ENCODE measurements around the gene DHX30. TPM values are rescaled to one million over a fixed set of nuclear protein-coding genes. Genes with fewer than 3 reads are reported as not detected.
"Not testable (repeated sequence)": the region's sequence is repeated elsewhere in the genome, so short reads cannot be mapped to it uniquely, and the experiment has no call there.

The DHX30 gene
- total RNA-seq, 1 donor from 2014 or later: 56.0 TPM

DNA sequence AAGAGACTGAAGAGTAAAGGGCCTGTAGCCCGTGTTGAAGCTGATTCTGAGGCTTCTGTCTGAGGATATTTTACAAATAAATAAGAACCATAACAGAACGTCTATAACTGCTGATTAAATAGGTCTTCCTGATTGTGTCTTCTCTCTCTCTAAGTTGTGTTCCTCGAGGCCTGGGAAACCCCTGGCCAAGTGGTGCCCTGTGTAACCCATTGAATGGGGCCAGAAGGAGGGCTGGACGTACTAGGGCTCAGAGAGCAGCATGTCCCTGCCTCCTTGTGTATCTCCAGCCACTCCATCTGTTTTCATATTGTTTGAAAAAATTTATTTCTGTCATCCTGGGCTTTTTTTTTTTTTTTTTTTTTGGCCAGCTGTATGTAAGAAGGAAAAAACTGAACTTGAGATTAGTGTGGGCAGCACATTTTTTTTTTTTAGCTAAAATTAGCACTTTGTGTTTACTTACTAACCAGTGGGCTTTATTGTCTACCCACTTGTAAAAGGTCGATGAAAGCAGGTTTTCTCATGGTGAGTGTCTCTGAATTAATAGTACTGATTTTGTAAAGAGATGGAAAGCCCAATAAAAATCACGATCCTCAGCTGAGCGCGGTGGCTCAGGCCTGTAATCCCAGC, 10.7 kb downstream of the DHX30 start:
- DNase-seq (ENCODE audit: low read depth in 2 of 2): no peak

DNA sequence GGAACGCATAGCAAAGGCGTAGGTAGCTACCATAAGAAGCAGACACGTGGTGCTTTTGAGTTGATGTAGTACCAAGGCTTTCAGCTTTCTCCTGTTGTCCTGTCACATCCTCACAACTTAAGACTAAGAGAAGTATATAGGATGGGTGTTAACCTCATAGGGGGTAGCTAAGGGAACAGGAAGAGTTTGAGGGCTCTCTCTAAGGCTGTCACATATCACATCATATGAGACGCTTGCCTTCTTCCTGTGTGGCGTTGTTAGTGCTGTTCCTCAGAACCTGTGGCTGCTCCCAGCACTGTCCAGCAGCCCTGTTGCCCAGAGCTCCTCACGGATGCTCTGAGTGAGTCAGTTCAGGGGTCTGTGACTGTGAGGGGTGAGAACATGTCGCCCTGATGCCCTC, 14.7 kb downstream of the DHX30 start:
- DNase-seq (ENCODE audit: low read depth in 2 of 2): no peak

DNA sequence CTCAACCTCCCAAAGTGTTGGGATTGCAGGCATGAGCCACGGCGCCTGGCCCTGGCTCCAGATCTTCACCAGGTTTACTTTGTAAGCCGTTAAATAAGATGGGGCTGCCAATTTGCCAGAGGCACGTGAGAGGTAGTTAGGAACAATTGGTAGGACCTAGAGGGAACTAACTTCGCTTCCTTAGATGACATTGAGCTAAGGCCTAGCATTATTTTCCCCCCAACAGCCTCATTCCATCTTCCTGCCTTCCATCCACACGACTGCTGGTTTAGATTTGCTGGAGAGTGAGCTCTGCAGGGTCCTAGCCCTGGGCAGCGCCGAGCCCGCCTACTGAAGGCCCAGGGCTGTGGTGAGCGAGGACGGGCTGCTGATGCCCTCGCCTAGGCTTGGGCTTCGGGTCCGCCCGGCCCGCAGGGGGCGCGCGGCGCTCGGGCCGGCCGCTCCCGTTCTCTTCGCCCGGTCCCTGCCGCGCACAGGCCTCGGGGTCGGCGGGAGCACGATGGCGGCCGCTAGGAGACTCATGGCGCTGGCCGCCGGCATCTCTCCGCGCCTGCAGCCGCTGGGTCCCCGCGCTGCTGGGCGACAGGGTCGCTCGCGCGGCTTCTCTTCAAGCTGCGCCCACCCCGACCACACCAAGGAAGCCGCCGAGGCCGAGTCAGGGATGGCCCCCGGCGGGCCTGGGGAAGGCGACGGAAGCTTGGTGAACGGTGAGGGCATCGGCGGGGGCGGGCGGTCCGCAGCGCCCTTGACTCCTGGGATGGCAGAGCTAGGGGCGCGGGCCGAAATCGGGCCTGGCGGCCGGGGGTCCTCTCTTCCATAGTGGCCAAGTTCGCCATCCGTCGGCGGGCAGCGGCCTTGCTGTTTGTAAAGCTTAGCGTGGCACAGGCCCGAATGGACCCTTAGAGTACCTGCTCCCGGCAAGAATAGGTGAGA, 21.9 kb downstream of the DHX30 start:
- peak; percentile 87 to 93 for DNase-seq (ENCODE audit: low read depth in 2 of 2)

DNA sequence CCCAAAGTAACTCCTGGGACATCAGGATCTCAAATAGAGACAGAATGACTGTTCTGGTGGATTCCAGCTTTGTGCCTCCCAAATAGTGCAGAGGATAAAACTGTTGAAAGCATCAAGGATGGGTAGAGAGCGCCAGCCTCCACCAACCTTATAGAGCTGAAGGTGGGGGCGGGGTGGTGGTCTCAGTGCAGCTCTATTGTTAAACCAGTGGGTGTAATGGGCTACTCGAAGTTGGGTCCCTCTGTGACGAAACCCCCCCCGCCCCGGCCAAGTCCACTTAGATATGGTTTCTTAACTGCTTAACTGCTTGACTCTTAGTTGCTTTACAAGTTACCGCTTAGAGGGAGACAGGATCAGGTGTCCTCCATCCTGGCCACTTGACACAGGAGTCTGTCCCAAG, 22.7 kb downstream of the DHX30 start:
- no peak for DNase-seq (ENCODE audit: low read depth in 2 of 2)

DNA sequence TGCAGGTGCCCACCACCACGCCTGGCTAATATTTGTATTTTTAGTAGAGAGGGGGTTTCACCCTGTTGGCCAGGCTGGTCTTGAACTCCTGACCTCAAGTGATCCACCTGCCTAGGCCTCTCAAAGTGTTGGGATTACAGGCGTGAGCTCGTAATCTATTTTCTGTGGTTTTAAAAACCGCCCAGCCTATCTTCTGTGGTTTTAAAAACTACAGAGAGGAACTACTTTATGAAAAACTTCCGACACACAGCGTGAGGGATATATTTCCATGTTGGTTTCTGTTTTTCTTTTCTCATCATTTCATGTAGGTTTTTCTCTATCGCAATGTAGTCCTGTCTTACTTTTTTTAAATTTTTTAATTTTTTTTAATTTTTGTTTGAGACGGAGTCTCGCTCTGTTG, 26.5 kb downstream of the DHX30 start:
- DNase-seq (ENCODE audit: low read depth in 2 of 2): not testable (repeated sequence)

DNA sequence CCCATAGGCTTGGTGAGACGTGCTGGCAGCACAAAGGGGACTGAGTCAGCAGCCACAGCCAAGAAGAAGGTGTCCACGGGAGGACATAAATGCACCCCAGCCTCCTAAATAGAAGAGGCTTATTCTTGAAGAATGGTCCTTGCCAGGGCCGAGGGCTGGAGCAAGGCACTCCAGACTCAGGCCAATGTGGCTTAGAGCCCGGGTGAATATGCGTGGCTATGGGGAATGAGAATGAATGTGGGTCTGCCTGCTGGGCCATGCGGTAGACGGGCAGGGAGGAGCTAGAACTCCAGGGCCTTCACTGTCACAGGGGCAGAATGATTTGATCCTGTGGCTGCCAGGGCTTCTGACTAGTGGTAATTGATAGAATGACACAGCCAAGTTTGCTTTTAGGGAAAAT, 34.0 kb downstream of the DHX30 start:
- DNase-seq (ENCODE audit: low read depth in 2 of 2): no peak

DNA sequence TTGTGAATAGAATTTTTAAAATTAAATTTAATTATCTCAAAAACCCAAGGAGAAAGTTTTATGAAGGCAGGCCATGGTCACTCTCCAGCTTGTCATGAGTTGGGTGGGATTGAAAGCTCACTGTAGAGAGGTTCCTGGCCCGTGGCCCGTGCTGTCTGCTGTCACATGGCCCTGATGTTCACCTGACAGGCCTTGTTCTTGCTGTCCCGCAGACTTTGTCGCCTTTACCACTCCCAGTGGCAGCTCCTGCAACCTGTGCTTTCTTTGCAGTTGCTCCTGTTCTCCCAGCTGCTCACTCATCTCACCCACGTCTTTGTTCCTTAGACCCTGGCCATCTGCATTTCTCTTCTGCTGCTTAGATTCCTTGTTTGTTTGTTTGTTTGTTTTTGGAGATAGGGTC, 35.6 kb downstream of the DHX30 start:
- no peak for DNase-seq (ENCODE audit: low read depth in 2 of 2)

DNA sequence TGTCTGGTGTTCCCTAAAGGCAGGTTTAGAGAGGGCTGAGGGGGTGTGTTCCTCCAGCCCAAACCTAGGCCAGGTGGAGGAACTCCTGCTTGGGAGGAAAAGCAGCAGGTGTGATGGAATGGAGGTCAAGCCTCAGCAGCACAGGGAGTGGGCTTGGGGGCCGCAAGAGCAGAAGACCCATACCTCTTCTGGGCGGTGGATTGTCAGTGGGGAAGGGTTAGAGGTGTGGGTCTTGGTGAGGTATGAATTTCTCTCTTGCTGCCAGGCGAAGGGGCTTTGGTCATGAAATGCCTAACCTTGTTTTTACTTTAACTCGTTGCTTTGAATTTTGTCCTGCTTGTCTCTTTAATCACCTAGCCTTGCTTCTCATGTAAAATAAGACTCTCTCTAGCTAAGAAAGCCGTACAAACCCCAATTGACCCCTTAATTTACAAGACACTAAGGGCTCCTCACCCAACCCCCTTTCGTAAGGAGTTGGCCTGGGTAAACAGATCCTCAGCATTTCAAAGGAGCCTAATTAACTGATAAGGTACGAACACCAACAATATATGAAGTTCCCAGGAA, 38.9 kb downstream of the DHX30 start:
- no peak for DNase-seq (ENCODE audit: low read depth in 2 of 2)

DNA sequence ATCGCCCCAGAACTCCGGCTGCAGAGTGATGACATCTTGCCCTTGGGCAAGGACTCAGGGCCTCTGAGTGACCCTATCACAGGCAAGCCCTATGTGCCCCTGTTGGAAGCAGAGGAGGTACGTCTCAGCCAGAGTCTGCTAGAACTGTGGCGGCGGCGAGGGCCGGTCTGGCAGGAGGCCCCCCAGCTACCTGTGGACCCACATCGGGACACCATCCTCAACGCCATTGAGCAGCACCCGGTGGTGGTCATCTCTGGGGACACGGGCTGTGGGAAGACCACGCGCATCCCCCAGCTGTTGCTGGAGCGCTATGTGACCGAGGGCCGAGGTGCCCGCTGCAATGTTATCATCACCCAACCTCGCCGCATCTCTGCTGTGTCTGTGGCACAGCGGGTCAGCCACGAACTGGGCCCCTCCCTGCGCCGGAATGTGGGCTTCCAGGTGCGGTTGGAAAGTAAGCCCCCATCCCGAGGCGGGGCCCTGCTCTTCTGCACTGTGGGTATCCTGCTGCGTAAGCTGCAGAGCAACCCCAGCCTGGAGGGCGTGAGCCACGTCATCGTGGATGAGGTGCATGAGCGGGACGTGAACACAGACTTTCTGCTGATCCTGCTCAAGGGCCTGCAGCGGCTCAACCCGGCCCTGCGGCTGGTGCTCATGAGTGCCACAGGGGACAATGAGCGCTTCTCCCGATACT, 43.4 kb downstream of the DHX30 start:
- DNase-seq (ENCODE audit: low read depth in 2 of 2): no peak

DNA sequence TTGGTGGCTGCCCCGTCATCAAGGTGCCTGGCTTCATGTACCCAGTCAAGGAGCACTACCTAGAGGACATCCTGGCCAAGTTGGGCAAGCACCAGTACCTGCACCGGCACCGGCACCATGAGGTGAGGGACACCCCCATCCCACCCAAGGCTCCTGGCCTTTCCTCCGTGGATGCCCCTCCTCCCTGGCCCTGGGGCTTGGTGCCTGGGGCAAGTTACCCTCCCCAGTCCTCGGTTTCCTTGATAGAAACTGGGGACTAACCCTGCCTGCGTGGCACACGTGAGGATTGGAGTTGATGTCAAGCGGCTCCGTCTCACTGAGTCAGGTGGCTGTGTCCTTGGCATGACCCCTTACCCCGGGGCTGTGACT, 43.9 kb downstream of the DHX30 start:
- no peak for DNase-seq (ENCODE audit: low read depth in 2 of 2)

DNA sequence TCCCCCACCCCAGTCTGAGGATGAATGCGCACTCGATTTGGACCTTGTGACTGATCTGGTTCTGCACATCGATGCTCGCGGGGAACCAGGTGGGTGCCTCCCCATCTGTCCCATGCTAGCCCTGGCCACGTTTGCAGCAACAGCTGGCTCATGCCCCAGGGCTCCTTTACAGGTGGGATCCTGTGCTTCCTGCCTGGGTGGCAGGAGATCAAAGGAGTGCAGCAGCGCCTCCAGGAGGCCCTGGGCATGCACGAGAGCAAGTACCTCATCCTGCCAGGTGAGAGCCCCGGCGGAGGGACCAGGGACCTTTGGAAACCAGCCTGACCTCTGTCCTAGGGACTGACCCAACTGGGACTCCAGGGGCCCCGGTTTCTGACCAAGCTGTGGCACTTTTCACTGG, 44.3 kb downstream of the DHX30 start:
- DNase-seq (ENCODE audit: low read depth in 2 of 2): no peak

DNA sequence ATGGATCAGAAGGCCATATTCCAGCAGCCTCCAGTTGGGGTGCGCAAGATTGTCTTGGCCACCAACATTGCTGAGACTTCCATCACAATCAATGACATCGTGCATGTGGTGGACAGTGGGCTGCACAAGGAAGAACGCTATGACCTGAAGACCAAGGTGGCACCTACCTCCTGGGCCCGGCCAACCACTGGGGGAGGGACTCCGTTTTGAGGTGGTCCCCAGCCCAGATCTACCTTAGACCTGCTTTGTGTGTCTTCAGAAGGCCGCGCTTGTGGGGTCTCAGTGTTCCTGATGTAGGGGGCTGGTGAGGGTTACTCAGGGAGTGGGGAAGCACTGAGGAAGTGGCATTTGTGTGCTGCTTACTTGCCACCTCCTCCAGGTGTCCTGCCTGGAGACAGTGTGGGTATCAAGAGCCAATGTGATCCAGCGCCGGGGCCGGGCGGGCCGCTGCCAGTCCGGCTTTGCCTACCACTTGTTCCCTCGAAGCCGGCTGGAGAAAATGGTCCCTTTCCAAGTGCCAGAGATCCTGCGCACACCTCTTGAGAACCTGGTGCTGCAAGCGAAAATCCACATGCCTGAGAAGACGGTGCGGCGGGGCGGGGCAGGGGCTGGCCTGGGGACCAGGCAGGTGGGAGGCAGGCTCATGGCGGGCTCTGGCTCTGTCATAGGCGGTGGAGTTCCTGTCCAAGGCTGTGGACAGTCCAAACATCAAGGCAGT, 45.0 kb downstream of the DHX30 start:
- no peak for DNase-seq (ENCODE audit: low read depth in 2 of 2)

DNA sequence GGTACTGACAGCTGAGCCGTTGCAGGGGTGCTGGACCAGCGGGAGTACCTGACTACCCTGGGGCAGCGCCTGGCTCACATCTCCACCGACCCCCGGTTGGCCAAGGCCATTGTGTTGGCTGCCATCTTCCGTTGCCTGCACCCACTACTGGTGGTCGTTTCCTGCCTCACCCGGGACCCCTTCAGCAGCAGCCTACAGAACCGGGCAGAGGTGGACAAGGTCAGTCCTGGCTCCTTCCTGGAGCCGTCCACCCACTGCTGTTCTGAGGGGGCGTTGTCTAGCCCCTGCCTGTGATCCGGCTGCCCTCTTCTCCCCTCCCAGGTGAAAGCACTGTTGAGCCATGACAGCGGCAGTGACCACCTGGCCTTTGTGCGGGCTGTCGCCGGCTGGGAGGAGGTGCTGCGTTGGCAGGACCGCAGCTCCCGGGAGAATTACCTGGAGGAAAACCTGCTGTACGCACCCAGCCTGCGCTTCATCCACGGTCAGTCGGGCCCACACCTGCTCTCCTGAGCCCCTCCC, 45.7 kb downstream of the DHX30 start:
- DNase-seq (ENCODE audit: low read depth in 2 of 2): no peak

DNA sequence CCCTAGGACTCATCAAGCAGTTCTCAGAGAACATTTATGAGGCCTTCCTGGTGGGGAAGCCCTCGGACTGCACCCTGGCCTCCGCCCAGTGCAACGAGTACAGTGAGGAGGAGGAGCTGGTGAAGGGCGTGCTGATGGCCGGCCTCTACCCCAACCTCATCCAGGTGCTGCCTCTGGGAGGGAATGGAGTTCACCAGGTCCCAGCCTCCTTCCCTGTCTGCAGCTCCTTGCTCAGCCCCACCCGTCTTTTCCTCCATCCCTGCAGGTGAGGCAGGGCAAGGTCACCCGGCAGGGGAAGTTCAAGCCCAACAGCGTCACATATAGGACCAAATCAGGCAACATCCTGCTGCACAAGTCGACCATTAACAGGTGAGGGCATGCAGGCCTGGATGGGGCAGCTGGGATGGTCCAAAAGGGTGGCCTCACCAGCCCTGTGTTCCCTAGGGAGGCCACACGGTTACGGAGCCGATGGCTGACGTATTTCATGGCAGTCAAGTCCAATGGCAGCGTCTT, 46.3 kb downstream of the DHX30 start:
- no peak for DNase-seq (ENCODE audit: low read depth in 2 of 2)

DNA sequence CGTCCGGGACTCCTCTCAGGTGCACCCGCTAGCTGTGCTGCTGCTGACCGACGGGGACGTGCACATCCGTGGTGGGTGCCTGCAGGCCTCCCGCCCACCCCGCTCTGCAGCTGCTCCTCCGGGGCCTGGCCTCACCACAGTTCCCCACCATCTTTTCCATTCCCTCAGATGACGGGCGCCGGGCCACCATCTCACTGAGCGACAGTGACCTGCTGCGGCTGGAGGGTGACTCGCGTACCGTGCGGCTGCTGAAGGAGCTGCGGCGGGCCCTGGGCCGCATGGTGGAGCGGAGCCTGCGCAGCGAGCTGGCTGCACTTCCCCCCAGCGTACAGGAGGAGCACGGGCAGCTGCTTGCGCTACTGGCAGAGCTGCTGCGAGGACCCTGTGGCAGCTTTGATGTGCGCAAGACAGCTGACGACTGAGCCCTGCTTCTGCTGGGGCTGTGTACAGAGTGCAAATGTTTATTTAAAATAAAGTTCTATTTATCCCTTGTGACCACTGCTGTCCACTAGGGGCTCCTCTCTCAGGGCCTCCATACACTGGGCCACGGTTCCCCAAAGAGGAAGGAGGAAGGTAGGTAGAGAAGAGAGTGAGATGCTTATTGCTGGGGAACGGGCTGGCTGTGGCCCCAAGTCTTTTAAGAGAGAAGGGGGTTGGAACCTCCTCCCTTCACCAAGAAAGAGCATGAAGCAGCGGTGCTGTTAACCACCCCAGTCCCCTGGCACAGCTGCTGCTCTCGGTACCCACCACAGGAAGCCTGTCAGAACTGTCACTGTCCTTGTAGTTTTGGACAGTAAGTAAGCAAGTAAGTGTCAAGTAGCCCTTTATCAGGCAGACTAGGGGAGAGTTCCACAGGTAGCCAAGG, 47.0 kb downstream of the DHX30 start:
- peak; percentile 40 to 41 for DNase-seq (ENCODE audit: low read depth in 2 of 2)

DNA sequence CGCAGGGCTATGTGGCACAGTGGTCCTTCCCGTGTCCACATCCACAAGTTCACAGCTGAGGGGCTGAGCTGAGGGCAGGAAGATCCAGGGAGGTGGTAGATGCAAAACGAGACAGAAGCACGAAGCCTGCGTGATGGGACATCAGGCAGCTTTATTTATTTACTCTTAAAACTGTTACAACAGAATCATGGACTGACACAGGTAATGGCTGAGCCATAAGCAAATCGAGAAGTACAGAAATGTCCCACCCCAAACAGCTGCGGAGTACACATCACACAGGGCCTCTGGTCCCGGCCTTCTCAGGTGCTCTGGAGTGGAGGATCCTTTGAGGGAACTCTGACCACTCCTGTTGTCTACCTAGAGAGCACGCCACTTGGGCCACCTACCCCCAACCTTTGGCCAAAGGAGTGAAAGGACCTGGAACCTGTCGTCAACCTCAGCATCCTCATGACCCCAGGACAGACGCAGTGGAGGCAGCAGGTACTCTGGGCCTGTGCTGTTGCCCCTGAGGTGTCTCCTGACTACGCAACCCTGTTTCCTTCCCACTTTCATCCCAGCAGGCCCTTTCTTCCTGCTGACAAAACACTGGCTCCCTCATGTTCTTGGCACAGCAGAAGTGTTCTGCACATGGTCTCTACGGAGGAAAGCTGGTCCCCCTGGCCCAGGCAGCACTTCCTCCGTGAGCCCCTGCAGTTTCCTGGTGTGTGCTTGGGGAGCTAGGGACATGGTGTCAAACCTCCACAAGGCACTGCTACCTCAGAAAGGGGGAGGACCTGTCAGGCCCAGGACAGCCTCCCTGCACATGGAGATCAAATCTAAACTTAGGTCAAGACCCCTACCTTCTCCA, 47.8 kb downstream of the DHX30 start:
- peak in 1 of 2 donors; percentile 13 for DNase-seq (ENCODE audit: low read depth in 2 of 2)

DNA sequence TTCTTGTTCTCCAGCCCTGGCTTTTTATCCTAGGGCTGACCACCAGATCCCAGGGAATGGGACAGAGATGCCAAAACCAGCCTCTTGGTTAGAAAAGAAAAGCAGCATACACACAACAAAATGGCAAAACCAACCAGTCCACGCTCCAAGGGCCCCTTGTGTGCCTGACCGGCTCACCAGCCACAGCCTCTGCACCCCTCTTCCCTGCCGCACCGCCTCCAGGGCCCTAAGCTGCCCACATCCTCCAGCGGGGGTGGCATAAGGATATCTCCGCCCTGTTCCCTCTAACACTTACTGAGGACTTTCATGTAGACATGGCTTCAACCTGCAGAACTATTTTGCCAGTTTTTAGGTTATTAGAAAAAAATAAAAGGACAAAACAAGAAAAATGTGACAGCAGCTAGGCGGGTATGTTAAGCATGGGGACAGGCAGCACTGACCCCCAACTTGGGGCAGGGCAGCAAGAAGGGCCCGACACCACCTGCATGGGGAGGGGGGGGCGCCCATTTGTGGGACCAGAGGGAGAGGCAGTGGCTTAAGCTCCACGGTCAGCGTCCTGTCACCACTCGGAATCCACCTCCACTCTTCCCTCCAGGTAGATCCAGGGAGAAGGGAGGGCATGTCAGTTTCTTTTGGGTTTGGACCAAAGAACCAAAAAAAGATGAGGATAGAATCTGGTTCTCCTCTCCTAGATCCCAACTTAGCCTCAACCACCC, 49.1 kb downstream of the DHX30 start:
- DNase-seq (ENCODE audit: low read depth in 2 of 2): no peak
